ENCODE data around the gene TBC1D10B. TPM values are rescaled to one million over a fixed set of nuclear protein-coding genes. Genes with fewer than 3 reads are reported as not detected.
"Not testable (repeated sequence)": the region's sequence is repeated elsewhere in the genome, so short reads cannot be mapped to it uniquely, and the experiment has no call there.

Gene TBC1D10B
- total and polyA plus RNA-seq, 9 of the 15 experiments (the other 6 are each of a cell fraction or from before 2014, with no cell fraction given) = 2.2 to 55.4 (median 17.5) TPM

DNA sequence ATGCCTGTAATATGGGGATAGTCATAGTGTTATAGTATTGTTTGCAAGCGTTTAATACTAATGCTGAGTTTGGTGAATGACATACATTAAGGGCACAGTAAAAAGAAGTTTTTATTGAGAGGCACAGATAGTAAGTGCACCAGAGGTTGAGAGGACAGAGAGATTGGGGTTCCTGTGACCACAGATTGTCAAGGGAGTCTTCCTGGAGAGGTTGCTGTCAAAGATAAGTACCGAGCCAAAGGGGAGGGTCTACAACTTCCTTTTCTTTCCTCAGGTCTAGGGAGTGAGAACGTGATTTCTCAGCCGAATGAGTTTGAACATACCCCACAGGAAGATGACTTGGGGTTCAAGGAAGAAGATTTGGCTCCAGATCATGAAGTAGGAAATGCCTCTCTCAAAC lies 26.8 kb upstream of the TBC1D10B start (continued):
- TF ChIP-seq HDAC1 (IDR thresholded peaks at IDR 0.05) = 0 out of 4 replicates have a peak, but pooled peaks of 1 of the 2 experiments have one; percentile 50
- TF ChIP-seq, protein P1, sequence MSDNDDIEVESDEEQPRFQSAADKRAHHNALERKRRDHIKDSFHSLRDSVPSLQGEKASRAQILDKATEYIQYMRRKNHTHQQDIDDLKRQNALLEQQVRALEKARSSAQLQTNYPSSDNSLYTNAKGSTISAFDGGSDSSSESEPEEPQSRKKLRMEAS (CRISPR knock-in tag; IDR thresholded peaks at IDR 0.05) = no peak
- TF ChIP-seq TEAD4 (IDR thresholded peaks at IDR 0.05; ENCODE audit: low read length) = peak; percentile 45
- TF ChIP-seq TEAD4 (CRISPR knock-in tag; IDR thresholded peaks at IDR 0.05; ENCODE audit: borderline replicate concordance) = no peak
- TF ChIP-seq RCOR1 (IDR thresholded peaks at IDR 0.05; ENCODE audit: borderline replicate concordance in 1 of 2, low read depth in 2 of 2, low read length in 2 of 2) = peak; percentile 13 to 84; a peak in 2 of 4 replicates
- TF ChIP-seq ZNF785 (CRISPR knock-in tag; IDR thresholded peaks at IDR 0.05) = no peak

DNA sequence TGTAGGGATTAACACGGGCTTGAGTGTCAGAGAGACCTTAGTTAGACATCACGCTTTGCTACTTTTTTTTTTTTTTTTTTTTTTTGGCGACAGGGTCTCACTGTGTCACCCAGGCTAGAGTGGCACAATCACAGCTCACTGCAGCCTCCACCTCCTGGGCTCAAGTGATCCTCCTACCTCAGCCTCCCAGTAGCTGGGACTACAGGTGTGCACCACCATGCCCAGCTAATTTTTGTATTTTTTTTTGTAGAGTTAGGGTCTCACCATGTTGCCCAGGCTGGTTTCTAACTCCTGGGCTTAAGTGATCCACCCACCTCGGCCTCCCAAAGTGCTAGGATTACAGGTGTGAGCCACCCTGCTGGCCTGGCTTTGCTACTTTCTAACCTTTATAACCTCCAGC lies 26.3 kb upstream of the TBC1D10B start:
- intact Hi-C loops (cut with micrococcal nuclease); H3K9ac ChIP-seq (ENCODE audit: insufficient read depth in 1 of 2, low read depth in 2 of 2, low read length in 2 of 2); DNase-seq (ENCODE audit: extremely low read depth in 1 of 4, low spot score in 3 of 4); FAIRE-seq; in situ Hi-C loops (cut with MboI); H3K9me1 ChIP-seq (ENCODE audit: control insufficient read depth, insufficient read depth, low read length); H3K9me3 ChIP-seq (replicated peaks; ENCODE audit: control insufficient read depth, insufficient read depth, low read depth, low read length); BruUV-seq (replicated peaks); H3K27me3 ChIP-seq (ENCODE audit: control insufficient read depth in 2 of 2, insufficient read depth in 2 of 2, low read length in 2 of 2); H4K20me1 ChIP-seq (replicated peaks; ENCODE audit: control insufficient read depth, insufficient read depth, low read length); ATAC-seq; H3K27ac ChIP-seq (ENCODE audit: extremely low read depth, low read depth, low read length); CTCF ChIA-PET (ENCODE audit: low intra/inter-chr PET ratio); H2AFZ ChIP-seq (ENCODE audit: low read depth, low read length): not testable (repeated sequence)
- H3K79me2 ChIP-seq (ENCODE audit: control insufficient read depth, insufficient read depth, low read length) = peaks cover 10% of the 10 kb centered on the region
- H3K36me3 ChIP-seq (ENCODE audit: control insufficient read depth, insufficient read depth, low read length) = peaks cover 21% of the 10 kb centered on the region; the same call in 2 of the 3 replicates
- peaks cover 29 to 64% of the 10 kb centered on the region in 2 experiments for H3K4me1 ChIP-seq (replicated peaks in 1 of 2; ENCODE audit: control insufficient read depth in 2 of 2, insufficient read depth in 2 of 2, low read length in 2 of 2)
- peak overlapping the region; percentile 87; the same call in 1 of the 2 replicates for H3K4me3 ChIP-seq
- peak; percentile 32; the same call in 1 of the 2 replicates for TF ChIP-seq ZNF121 (CRISPR knock-in tag; conservative IDR thresholded peaks at IDR 0.05)
- WGBS (ENCODE audit: insufficient coverage, low coverage, missing lambda C conversion rate) = 42% methylated on average over 3 of the region's 4 CpGs
- POLR2A ChIA-PET = interaction anchor here (0.7 to 1.0 kb wide), 3 partner anchors 27 to 554 kb away, joined by 3 to 4 read pairs (median 3); no protein-coding TSS in a partner anchor
- H3K4me2 ChIP-seq (ENCODE audit: insufficient read depth, low read length) = peak overlapping the region; percentile 76; the same call in 1 of the 2 replicates

All from K562 (cell line).